Prostate gland (tissue), 2 donors: ENCODE data around the gene PFKP.

Experiments used
- CTCF ChIP-seq, 4 experiments: fragments of 200-600 bp in 2 of 4; fragments of 450-650 bp in 2 of 4; sonication (generic) in 2 of 4; IDR thresholded peaks; 1 replicate in 3 of 4; 2 replicates in 1 of 4; pipeline ENCODE4 v1.5.1; 2016 to 2019; ENCODE audit warnings: antibody characterized with exemption in 4 of 4, mild to moderate bottlenecking in 2 of 4, moderate library complexity in 2 of 4
- POLR2A ChIP-seq: fragments of 450-650 bp; IDR thresholded peaks from one replicate; pipeline ENCODE4 v1.6.1; 2016; ENCODE audit warnings: antibody characterized with exemption, mild to moderate bottlenecking

DNA sequence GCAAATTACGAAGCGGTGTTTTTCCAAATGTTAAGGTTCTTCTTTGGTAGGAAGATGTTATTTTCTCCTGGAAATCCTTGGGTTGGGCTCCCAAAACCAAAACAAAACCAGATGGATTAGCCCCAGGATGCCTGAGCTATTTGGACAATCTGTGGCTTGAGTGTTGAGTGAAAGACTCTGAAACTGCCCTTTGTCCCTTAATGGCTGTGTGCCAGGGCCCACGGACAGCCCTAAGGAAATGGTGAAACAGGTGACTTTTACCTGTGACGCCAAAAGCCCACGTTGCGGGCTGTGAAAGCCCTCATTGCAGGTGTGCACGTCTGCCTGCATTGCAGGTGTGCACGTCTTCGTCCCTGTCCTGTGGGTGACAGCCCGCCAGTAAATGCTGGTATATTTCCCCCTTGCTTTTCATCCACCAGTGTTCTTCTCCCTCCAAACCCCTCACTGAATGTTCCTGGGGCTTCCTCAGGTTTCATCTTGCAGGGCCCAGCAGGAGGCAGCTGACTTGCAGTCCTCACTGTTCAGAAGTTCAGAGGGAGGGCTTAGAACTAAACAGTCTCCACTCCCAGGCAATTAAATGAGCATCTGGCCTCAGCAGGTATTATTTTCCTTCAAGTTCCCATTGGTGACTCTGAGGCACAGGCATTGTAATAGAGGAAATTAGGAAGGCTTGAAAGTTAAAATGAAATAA, 10.7 kb downstream of the PFKP start:
- no peak for TF ChIP-seq POLR2A
- TF ChIP-seq CTCF (IDR thresholded peaks at IDR 0.05), result no peak
